GM23338 (cell line): ENCODE results near the gene AGPS. TPM values are rescaled to one million over a fixed set of nuclear protein-coding genes. Genes with fewer than 3 reads are reported as not detected.

ENCODE experiments used
- ATAC-seq: fragments of 200-7000 bp; cut with Tn5 transposase; 3 replicates; pipeline ENCODE4 v1.9.1; 2020
- DNase-seq: peaks from one replicate; pipeline ENCODE4 v3.0.0-alpha.2; 2015; ENCODE audit warnings: low spot score
- H2AFZ ChIP-seq: fragments of 200-600 bp; sonication (generic); 2 replicates; pipeline ENCODE4 v1.8.0; 2016; ENCODE audit warnings: antibody characterized with exemption, mild to moderate bottlenecking, moderate library complexity
- H3F3A ChIP-seq: fragments of 200-600 bp; sonication (generic); replicated peaks from 2 replicates; pipeline ENCODE4 v1.8.0; 2017; ENCODE audit warnings: antibody characterized with exemption, mixed run types, low read depth
- H3K27ac ChIP-seq: fragments of 200-600 bp; sonication (generic); 2 replicates; pipeline ENCODE4 v1.6.1; 2016; ENCODE audit warnings: low read depth
- H3K27me3 ChIP-seq: fragments of 200-600 bp; sonication (generic); 2 replicates; pipeline ENCODE4 v1.8.0; 2016; ENCODE audit warnings: mild to moderate bottlenecking, mixed run types, moderate library complexity; ENCODE audit not compliant: insufficient read depth
- H3K36me3 ChIP-seq: fragments of 200-600 bp; sonication (generic); 2 replicates; pipeline ENCODE4 v1.8.0; 2016; ENCODE audit warnings: mild to moderate bottlenecking; ENCODE audit not compliant: insufficient read depth
- H3K4me1 ChIP-seq: fragments of 200-600 bp; sonication (generic); 2 replicates; pipeline ENCODE4 v1.8.0; 2016; ENCODE audit warnings: mild to moderate bottlenecking, moderate library complexity; ENCODE audit not compliant: insufficient read depth
- H3K4me2 ChIP-seq: fragments of 200-600 bp; sonication (generic); 2 replicates; pipeline ENCODE4 v1.7.1; 2017; ENCODE audit warnings: mixed run types
- H3K4me3 ChIP-seq: fragments of 200-600 bp; sonication (generic); 2 replicates; pipeline ENCODE4 v1.6.1; 2016; ENCODE audit warnings: mixed run types
- H3K79me2 ChIP-seq: fragments of 200-600 bp; sonication (generic); replicated peaks from 2 replicates; pipeline ENCODE4 v1.8.0; 2017; ENCODE audit warnings: mild to moderate bottlenecking; ENCODE audit not compliant: insufficient read depth
- H3K9me2 ChIP-seq: fragments of 200-600 bp; sonication (generic); 2 replicates; pipeline ENCODE4 v1.8.0; 2017; ENCODE audit not compliant: insufficient read depth
- H4K20me1 ChIP-seq: fragments of 200-600 bp; sonication (generic); replicated peaks from 2 replicates; pipeline ENCODE4 v1.8.0; 2017; ENCODE audit warnings: mild to moderate bottlenecking; ENCODE audit not compliant: insufficient read depth
- H3K27ac Mint-ChIP-seq: 2 replicates; pipeline ENCODE4 v1.8.0; 2020; ENCODE audit warnings: inconsistent platforms, mild to moderate bottlenecking, moderate library complexity, mixed read lengths
- H3K27me3 Mint-ChIP-seq: 3 replicates; pipeline ENCODE4 v1.8.0; 2022; ENCODE audit warnings: low read depth, mild to moderate bottlenecking, moderate library complexity, mixed read lengths, inconsistent platforms; ENCODE audit not compliant: insufficient read depth, poor library complexity
- H3K36me3 Mint-ChIP-seq: 3 replicates; pipeline ENCODE4 v1.8.0; 2021; ENCODE audit warnings: low read depth, mild to moderate bottlenecking, inconsistent platforms, moderate library complexity, mixed read lengths
- H3K4me1 Mint-ChIP-seq: 3 replicates; pipeline ENCODE4 v1.8.0; 2020; ENCODE audit warnings: mild to moderate bottlenecking, inconsistent platforms, mixed read lengths
- H3K4me3 Mint-ChIP-seq: 3 replicates; pipeline ENCODE4 v1.8.0; 2021; ENCODE audit warnings: moderate library complexity, mild to moderate bottlenecking, inconsistent platforms, mixed read lengths
- H3K9me3 Mint-ChIP-seq: 3 replicates; pipeline ENCODE4 v1.8.0; 2020; ENCODE audit warnings: moderate library complexity, mild to moderate bottlenecking, inconsistent platforms, mixed read lengths
- CREB1 ChIP-seq: fragments of 250-450 bp; sonication (Bioruptor Pico); IDR thresholded peaks from 2 replicates; pipeline ENCODE4 v1.5.0; 2020; ENCODE audit warnings: low read depth, mild to moderate bottlenecking, moderate library complexity
- CTCF ChIP-seq, 2 experiments: fragments of 200-600 bp in 1 of 2; sonication (generic) in 1 of 2; conservative IDR thresholded peaks; 2 replicates each; pipeline versions ENCODE4 v1.5.1 to v1.6.1; 2016 to 2017; ENCODE audit warnings: antibody characterized with exemption in 2 of 2, low read depth in 2 of 2, mild to moderate bottlenecking in 2 of 2, moderate library complexity in 1 of 2
- ETS1 ChIP-seq: IDR thresholded peaks from 2 replicates; pipeline ENCODE4 v1.6.1; 2016; ENCODE audit warnings: antibody characterized with exemption
- EZH2 ChIP-seq: fragments of 200-600 bp; sonication (generic); IDR thresholded peaks from one replicate; pipeline ENCODE4 v1.8.0; 2017; ENCODE audit warnings: antibody characterized with exemption, mild to moderate bottlenecking, low read depth; ENCODE audit not compliant: unreplicated experiment
- EZH2phosphoT487 ChIP-seq: fragments of 200-600 bp; sonication (generic); IDR thresholded peaks from one replicate; pipeline ENCODE4 v1.8.1; 2018; ENCODE audit warnings: antibody characterized with exemption; ENCODE audit not compliant: unreplicated experiment
- JUNB ChIP-seq: IDR thresholded peaks from one replicate; pipeline ENCODE4 v1.6.1; 2016; ENCODE audit warnings: antibody characterized with exemption; ENCODE audit not compliant: unreplicated experiment
- NANOG ChIP-seq: IDR thresholded peaks from 2 replicates; pipeline ENCODE4 v1.6.1; 2016; ENCODE audit warnings: antibody characterized with exemption, borderline replicate concordance
- POLR2AphosphoS5 ChIP-seq: IDR thresholded peaks from 2 replicates; pipeline ENCODE4 v1.6.1; 2016; ENCODE audit warnings: antibody characterized with exemption, low read depth
- REST ChIP-seq: IDR thresholded peaks from one replicate; pipeline ENCODE4 v1.6.1; 2018; ENCODE audit warnings: antibody characterized with exemption; ENCODE audit not compliant: unreplicated experiment
- STAT1 ChIP-seq: IDR thresholded peaks from one replicate; pipeline ENCODE4 v1.6.1; 2016; ENCODE audit warnings: antibody characterized with exemption; ENCODE audit not compliant: unreplicated experiment
- ZNF114 ChIP-seq: fragments of 250-450 bp; sonication (Bioruptor Pico); IDR thresholded peaks from 2 replicates; pipeline ENCODE4 v1.5.0; 2020; ENCODE audit warnings: mild to moderate bottlenecking, moderate library complexity
- ZNF331 ChIP-seq: fragments of 250-450 bp; sonication (Bioruptor Pico); IDR thresholded peaks from 2 replicates; pipeline ENCODE4 v1.5.0; 2020; ENCODE audit warnings: low read depth, mild to moderate bottlenecking, moderate library complexity
- ZNF462 ChIP-seq: fragments of 250-450 bp; sonication (Bioruptor Pico); IDR thresholded peaks from 2 replicates; pipeline ENCODE4 v1.5.0; 2020; ENCODE audit warnings: mild to moderate bottlenecking, moderate library complexity
- polyA plus RNA-seq: library from polyadenylated mRNA; unstranded; fragments of >200 nt; fragmentation: Nextera tagmentation; extraction: Ambion mirVana; gene quantifications from 2 replicates; pipeline ENCODE4 v1.2.1, GENCODE V29; 2016
- total RNA-seq: library from RNA; depleted of rRNA; stranded (reverse); fragments of >200 nt; shearing (Covaris generic); gene quantifications from 2 replicates; pipeline ENCODE4 v1.2.3, GENCODE V29; 2014

The AGPS gene
- total and polyA plus RNA-seq, 2 experiments from 2014 or later: 14.6 to 73.2 TPM

GRCh38 chr2:177592397-177592796 lies 199.8 kb downstream of the AGPS start:
- Histone ChIP-seq H3K4me1 (peaks cover 10% of the 10 kb centered on the region), H3K27ac (no peak overlapping the region), H3K36me3 (no peaks in the 10 kb centered on the region), H3K9me2 (no peaks in the 10 kb centered on the region), H3K4me3 (no peak overlapping the region), H3K27me3 (no peaks in the 10 kb centered on the region), H4K20me1 (no peaks in the 10 kb centered on the region), H2AFZ (no peak overlapping the region), H3K4me2 (no peak overlapping the region), H3F3A (no peaks in the 10 kb centered on the region), H3K79me2 (no peaks in the 10 kb centered on the region)
- Mint-ChIP-seq H3K9me3 (no peaks in the 10 kb centered on the region), H3K4me3 (no peak overlapping the region), H3K27me3 (peaks cover 1% of the 10 kb centered on the region), H3K36me3 (no peaks in the 10 kb centered on the region), H3K4me1 (peaks cover 11% of the 10 kb centered on the region; the same call in 2 of the 3 replicates), H3K27ac (no peak overlapping the region)
- TF ChIP-seq ZNF114: no peak
- no peak for TF ChIP-seq CREB1 (CRISPR knock-in tag)
- no peak for TF ChIP-seq REST
- TF ChIP-seq EZH2phosphoT487: no peak
- TF ChIP-seq JUNB: no peak
- TF ChIP-seq EZH2: no peak
- no peak for TF ChIP-seq STAT1
- no peak for TF ChIP-seq ZNF462 (CRISPR knock-in tag)
- TF ChIP-seq CTCF (conservative IDR thresholded peaks at IDR 0.05; ENCODE audit: low read depth in 2 of 2): no peak
- TF ChIP-seq NANOG: no peak
- no peak for TF ChIP-seq ETS1
- no peak for TF ChIP-seq POLR2AphosphoS5
- TF ChIP-seq ZNF331 (CRISPR knock-in tag): no peak
- ATAC-seq (no peak), DNase-seq (no peak)
